ENCODE results near the gene TMEM59L. TPM values are rescaled to one million over a fixed set of nuclear protein-coding genes. Genes with fewer than 3 reads are reported as not detected.

Gene TMEM59L
- total and polyA plus RNA-seq, 2 of the 13 experiments (the other 11 are each of a cell fraction or from before 2014, with no cell fraction given): 0.97 to 5.5 TPM

GRCh38 chr19:18589380-18590272 is 23.0 kb upstream of the TMEM59L start (continued):
- TF ChIP-seq PRDM15 (CRISPR knock-in tag; IDR thresholded peaks at IDR 0.05) (peak; percentile 75), ZBTB37 (CRISPR knock-in tag; IDR thresholded peaks at IDR 0.05) (no peak), GPBP1L1 (CRISPR knock-in tag; IDR thresholded peaks at IDR 0.05) (no peak), PITX1 (CRISPR knock-in tag; IDR thresholded peaks at IDR 0.05) (no peak; the same call in 1 of the 2 replicates), ZNF883 (CRISPR knock-in tag; IDR thresholded peaks at IDR 0.05; ENCODE audit: not compliant biosample characterization) (peak; percentile 77), SNAPC2 (CRISPR knock-in tag; IDR thresholded peaks at IDR 0.05) (peak; percentile 83), ZNF740 (CRISPR knock-in tag; IDR thresholded peaks at IDR 0.05) (peak; percentile 56; the same call in 1 of the 2 replicates), CBX2 (IDR thresholded peaks at IDR 0.05; ENCODE audit: low read depth, low read length) (no peak), CBX2 (CRISPR knock-in tag; IDR thresholded peaks at IDR 0.05; ENCODE audit: low read depth) (0 out of 2 replicates have a peak, but pooled peaks have one; percentile 81), BCL6 (CRISPR knock-in tag; IDR thresholded peaks at IDR 0.05) (peak; percentile 51; the same call in 1 of the 2 replicates), SNRNP70 (IDR thresholded peaks at IDR 0.05; ENCODE audit: low read depth, low read length) (no peak), ZFP36 (IDR thresholded peaks at IDR 0.05; ENCODE audit: borderline replicate concordance, low read depth, low read length, partially characterized antibody) (no peak), CENPBD1 (CRISPR knock-in tag; IDR thresholded peaks at IDR 0.05; ENCODE audit: borderline replicate concordance, low read depth) (peak; percentile 52; the same call in 1 of the 2 replicates), KLF13 (CRISPR knock-in tag; IDR thresholded peaks at IDR 0.05) (peak; percentile 75; the same call in 1 of the 2 replicates), ZNF841 (CRISPR knock-in tag; IDR thresholded peaks at IDR 0.05; ENCODE audit: borderline replicate concordance) (peak; percentile 69; the same call in 1 of the 2 replicates), HNF4A (CRISPR knock-in tag; IDR thresholded peaks at IDR 0.05) (0 out of 2 replicates have a peak, but pooled peaks have one; percentile 27), ZNF674 (CRISPR knock-in tag; IDR thresholded peaks at IDR 0.05; ENCODE audit: low read depth) (0 out of 2 replicates have a peak, but pooled peaks have one; percentile 94), CTCF (CRISPR knock-in tag; IDR thresholded peaks at IDR 0.05) (peak; percentile 54), ZBTB1 (CRISPR knock-in tag; IDR thresholded peaks at IDR 0.05; ENCODE audit: borderline replicate concordance) (no peak)
